ENCODE measurements around the gene CATSPERB.
"Not testable (repeated sequence)": the region's sequence is repeated elsewhere in the genome, so short reads cannot be mapped to it uniquely, and the experiment has no call there.

CATSPERB gene

DNA sequence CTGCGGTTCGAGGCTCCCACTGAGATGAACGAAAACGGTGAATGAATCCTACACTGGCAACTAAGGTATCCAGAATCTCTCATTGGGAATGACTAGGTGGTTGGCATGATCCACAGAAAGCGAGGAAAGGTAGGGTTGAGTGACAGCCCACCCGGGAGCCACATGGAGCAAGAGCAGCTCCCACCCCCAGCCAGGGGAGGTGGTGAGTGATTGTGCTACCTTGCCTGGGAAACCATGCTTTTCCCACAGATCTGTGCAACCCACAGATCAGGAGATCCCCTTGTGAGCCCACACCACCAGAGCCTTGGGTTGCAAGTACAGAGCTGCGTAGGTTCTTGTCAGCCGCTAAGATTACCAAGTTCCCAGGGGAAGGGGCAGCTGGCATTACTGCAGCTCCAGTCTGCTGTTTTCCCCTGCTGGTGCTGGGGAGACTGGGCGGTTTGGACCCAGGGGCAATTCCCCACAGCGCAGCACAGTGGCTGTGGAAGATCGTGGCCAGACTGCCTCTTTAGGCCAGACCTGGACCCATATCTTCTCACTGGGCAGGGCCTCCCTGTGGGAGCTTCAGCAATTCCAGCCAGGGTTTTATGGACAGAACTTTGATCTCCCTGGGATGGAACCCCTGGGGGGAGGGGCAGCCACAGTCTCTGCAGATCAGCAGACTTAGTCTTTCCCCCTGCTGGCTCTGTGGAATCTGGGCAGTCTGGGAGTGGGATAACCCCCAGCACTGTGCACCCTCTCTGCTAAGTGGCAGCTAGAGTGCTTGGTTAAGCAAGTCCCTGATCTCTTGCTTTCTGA, 177.2 kb downstream of the CATSPERB start:
- TF ChIP-seq, protein P1, sequence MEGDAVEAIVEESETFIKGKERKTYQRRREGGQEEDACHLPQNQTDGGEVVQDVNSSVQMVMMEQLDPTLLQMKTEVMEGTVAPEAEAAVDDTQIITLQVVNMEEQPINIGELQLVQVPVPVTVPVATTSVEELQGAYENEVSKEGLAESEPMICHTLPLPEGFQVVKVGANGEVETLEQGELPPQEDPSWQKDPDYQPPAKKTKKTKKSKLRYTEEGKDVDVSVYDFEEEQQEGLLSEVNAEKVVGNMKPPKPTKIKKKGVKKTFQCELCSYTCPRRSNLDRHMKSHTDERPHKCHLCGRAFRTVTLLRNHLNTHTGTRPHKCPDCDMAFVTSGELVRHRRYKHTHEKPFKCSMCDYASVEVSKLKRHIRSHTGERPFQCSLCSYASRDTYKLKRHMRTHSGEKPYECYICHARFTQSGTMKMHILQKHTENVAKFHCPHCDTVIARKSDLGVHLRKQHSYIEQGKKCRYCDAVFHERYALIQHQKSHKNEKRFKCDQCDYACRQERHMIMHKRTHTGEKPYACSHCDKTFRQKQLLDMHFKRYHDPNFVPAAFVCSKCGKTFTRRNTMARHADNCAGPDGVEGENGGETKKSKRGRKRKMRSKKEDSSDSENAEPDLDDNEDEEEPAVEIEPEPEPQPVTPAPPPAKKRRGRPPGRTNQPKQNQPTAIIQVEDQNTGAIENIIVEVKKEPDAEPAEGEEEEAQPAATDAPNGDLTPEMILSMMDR (conservative IDR thresholded peaks at IDR 0.05; ENCODE audit: low read depth, low read length): no peak
- DNase-seq (ENCODE audit: low read depth): no peak

DNA sequence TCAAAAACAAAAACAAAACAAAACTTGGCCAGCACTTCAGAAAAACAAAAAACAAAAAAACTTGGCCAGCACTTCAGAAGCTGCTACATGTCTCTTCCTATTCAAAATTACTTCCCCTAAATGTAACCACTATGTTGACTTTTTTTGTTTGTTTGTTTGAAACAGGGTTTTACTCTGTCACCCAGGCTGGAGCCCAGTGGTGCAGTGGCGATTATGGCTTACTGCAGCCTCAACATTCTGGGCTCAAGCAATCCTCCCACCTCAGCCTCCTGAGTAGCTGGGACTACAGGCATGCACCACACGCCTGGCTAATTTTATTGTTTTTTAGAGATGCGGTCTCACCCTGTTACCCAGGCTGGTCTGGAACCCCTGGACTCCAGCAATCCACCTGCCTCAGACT, 183.8 kb downstream of the CATSPERB start:
- no peak for DNase-seq (ENCODE audit: low read depth)
- TF ChIP-seq, protein P1 (conservative IDR thresholded peaks at IDR 0.05; ENCODE audit: low read depth, low read length): no peak
- no peak overlapping the region for H3K4me3 ChIP-seq (ENCODE audit: low read length)

More for the DNA sequence above, 177.2 kb downstream of the CATSPERB start:
- H3K4me3 ChIP-seq (ENCODE audit: low read length): no peak overlapping the region

DNA sequence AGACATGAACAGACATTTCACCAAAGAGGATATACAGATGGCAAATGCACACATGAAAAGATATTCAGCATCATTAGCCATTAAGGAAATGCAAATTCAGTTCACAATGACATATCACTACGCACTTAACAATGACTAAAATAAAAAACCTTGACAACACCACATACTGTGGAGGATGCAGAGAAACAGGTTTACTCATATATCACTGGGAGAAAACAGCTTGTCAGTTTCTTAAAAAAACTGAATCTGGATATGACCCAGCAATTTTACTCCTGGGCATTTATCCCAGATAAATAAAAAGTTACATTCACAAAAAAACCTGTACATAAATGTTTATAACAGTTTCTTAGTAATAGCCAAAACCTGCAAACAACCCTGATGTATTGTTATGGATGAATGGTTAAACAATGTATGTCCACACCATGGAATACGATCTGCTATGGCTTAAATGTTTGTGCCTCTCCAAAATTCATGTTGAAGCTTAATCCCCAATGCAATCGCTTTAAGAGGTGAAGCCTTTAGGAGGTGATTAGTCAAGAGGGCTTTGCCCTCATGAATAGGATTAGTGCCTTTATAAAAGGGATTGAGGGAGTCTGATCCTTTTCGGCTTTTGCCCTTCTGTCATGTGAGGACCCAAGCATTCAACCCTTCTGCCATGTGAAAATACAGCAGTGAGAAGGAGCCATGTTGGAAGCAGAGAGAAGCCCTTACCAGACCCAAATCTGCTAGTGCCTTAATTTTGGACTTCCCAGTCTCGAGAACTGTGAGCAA, 185.8 kb downstream of the CATSPERB start:
- peak; percentile 78 for DNase-seq (ENCODE audit: low read depth)
- TF ChIP-seq, protein P1 (conservative IDR thresholded peaks at IDR 0.05; ENCODE audit: low read depth, low read length): no peak
- H3K4me3 ChIP-seq (ENCODE audit: low read length): no peak overlapping the region

DNA sequence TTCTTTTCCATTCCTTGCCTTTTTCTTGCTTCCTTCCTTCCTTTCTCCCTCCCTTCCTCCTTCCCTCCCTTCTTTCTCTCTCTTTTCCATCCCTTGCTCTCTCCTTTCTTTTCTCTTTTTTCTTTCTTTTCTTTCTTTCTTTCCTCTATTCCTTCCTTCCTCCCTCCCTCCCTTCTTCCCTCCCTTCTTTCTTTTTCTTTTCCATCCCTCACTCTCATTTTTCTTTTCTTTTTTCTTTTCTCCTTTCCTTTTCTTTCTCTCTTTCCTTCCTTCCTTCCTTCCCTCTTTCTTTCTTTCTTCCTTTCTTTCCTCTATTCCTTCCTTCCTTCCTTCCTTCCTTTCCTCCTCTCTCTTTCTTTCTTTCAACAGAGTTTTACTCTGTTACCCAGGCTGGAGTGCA, 186.7 kb downstream of the CATSPERB start:
- TF ChIP-seq, protein P1 (conservative IDR thresholded peaks at IDR 0.05; ENCODE audit: low read depth, low read length): no peak
- H3K4me3 ChIP-seq (ENCODE audit: low read length): no peak overlapping the region
- DNase-seq (ENCODE audit: low read depth): no peak

DNA sequence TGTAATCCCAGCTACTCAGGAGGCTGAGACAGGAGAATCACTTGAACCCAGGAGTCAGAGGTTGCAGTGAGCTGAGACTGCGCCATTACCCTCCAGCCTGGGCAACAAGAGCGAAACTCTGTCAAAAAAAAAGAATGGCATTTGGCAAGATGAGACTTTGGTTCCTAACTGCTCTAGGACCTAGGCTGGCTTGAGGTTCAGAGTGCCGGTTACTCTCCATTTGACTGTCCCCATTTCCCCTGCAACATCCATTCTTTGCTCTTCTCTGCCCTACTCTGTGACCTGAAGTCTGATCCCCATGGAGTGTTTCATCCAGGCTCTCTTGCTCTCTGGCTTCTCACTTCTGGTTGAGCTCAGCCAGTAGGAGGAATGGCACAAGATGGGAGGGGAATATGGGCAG, 195.6 kb downstream of the CATSPERB start:
- DNase-seq (ENCODE audit: low read depth): no peak
- no peak overlapping the region for H3K4me3 ChIP-seq (ENCODE audit: low read length)
- TF ChIP-seq, protein P1 (conservative IDR thresholded peaks at IDR 0.05; ENCODE audit: low read depth, low read length): no peak

DNA sequence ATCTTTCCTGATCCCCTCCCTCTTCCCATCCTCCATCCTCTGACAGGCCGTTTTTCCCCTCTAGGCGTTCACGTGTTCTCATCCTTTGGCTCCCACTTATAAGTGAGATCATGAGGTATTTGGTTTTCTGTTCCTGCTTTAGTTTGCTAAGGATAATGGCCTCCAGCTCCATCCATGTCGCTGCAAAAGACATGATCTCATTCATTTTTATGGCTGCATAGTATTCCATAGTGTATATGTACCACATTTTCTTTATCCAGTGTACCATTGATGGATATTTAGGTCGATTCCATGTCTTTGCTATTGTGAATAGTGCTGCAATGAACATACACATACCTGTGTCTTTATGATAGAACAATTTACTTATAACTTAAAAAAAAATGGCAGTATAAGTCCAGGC, 197.8 kb downstream of the CATSPERB start:
- H3K4me3 ChIP-seq (ENCODE audit: low read length); DNase-seq (ENCODE audit: low read depth): not testable (repeated sequence)

DNA sequence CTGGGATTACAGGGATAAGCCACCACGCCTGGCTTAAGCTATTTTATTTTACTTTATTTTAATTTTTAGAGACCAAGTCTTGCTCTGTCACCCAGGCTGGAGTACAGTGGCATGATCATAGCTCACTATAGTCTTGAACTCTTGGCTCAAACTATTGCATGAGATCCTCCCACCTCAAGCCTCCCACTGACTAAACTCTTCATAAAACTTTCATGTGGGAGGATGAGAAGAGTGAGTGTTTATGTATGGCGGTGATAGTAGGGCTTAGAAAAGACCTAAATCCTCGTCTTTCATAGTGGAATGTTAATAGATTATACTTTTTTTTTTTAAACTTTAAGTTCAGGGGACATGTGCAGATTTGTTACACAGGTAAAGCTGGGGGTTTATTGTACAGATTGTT, 198.3 kb downstream of the CATSPERB start:
- no peak overlapping the region for H3K4me3 ChIP-seq (ENCODE audit: low read length)
- TF ChIP-seq, protein P1 (conservative IDR thresholded peaks at IDR 0.05; ENCODE audit: low read depth, low read length): no peak
- DNase-seq (ENCODE audit: low read depth): no peak
